KOPT-K1 (cell line): ENCODE measurements around the gene BIN1.

ENCODE experiments used
- H3K27ac ChIP-seq: fragments of 200-600 bp; sonication (generic); 2 replicates; pipeline ENCODE4 v1.5.1; 2016; ENCODE audit warnings: antibody characterized with exemption, mild to moderate bottlenecking, low read depth, low read length; ENCODE audit not compliant: poor library complexity, severe bottlenecking
- H3K36me3 ChIP-seq: fragments of 200-600 bp; sonication (generic); 2 replicates; pipeline ENCODE4 v1.5.1; 2017; ENCODE audit warnings: antibody characterized with exemption, mild to moderate bottlenecking, low read length, moderate library complexity; ENCODE audit not compliant: insufficient read depth
- H3K9me3 ChIP-seq: fragments of 200-600 bp; sonication (generic); 2 replicates; pipeline ENCODE4 v1.5.1; 2017; ENCODE audit warnings: antibody characterized with exemption, low read length, mild to moderate bottlenecking; ENCODE audit not compliant: insufficient read depth, poor library complexity, severe bottlenecking

Gene BIN1

GRCh38 chr2:126999106-126999756, 107.7 kb downstream of the BIN1 start:
- H3K9me3 ChIP-seq, result no peaks in the 10 kb centered on the region
- no peak overlapping the region for H3K27ac ChIP-seq
- H3K36me3 ChIP-seq, result no peaks in the 10 kb centered on the region

GRCh38 chr2:126998486-126998885, 108.5 kb downstream of the BIN1 start:
- H3K27ac ChIP-seq, result no peak overlapping the region
- no peaks in the 10 kb centered on the region for H3K9me3 ChIP-seq
- no peaks in the 10 kb centered on the region for H3K36me3 ChIP-seq
